ENCODE data around the gene CNNM3. TPM values are rescaled to one million over a fixed set of nuclear protein-coding genes. Genes with fewer than 3 reads are reported as not detected.

The CNNM3 gene
- total and polyA plus RNA-seq, 4 donors = 10.0 to 19.8 (median 16.1) TPM

GRCh38 chr2:96815326-96816126 is 542 bp upstream of the CNNM3 start (continued):
- TF ChIP-seq ATF3 (IDR thresholded peaks at IDR 0.05) (no peak), EGR1 (IDR thresholded peaks at IDR 0.05; ENCODE audit: low read depth in 2 of 2) (peak in 1 of 2 donors; percentile 18), FOXA1 (IDR thresholded peaks at IDR 0.05) (no peak), TAF1 (conservative IDR thresholded peaks at IDR 0.05) (no peak)
- TF ChIP-seq, protein P1, sequence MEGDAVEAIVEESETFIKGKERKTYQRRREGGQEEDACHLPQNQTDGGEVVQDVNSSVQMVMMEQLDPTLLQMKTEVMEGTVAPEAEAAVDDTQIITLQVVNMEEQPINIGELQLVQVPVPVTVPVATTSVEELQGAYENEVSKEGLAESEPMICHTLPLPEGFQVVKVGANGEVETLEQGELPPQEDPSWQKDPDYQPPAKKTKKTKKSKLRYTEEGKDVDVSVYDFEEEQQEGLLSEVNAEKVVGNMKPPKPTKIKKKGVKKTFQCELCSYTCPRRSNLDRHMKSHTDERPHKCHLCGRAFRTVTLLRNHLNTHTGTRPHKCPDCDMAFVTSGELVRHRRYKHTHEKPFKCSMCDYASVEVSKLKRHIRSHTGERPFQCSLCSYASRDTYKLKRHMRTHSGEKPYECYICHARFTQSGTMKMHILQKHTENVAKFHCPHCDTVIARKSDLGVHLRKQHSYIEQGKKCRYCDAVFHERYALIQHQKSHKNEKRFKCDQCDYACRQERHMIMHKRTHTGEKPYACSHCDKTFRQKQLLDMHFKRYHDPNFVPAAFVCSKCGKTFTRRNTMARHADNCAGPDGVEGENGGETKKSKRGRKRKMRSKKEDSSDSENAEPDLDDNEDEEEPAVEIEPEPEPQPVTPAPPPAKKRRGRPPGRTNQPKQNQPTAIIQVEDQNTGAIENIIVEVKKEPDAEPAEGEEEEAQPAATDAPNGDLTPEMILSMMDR (IDR thresholded peaks at IDR 0.05; ENCODE audit: low read depth, low read length, missing input control) = no peak

DNA sequence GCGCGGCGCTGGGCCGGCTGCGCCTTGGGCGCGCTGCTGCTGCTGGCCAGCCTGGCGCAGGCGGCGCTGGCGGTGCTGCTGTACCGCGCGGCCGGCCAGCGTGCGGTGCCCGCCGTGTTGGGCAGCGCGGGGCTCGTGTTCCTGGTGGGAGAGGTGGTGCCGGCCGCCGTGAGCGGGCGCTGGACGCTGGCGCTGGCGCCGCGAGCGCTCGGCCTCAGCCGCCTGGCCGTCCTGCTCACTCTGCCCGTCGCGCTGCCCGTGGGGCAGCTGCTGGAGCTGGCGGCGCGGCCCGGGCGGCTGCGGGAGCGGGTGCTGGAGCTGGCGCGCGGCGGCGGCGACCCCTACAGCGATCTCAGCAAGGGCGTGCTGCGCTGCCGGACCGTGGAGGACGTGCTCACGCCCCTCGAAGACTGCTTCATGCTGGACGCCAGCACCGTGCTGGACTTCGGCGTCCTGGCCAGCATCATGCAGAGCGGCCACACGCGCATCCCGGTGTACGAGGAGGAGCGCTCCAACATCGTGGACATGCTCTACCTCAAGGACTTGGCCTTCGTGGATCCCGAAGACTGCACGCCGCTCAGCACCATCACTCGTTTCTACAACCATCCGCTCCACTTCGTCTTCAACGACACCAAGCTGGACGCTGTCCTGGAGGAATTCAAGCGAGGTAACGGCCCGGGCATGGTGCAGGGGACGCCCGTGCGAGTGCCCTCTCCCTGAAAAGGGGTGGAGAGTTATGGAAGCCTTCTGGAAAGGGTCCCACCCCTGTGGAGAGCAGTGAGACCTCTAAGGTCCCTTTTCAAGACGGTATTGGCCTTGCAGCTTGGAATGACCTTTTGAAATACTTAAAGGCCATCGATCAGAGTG is 1.0 kb downstream of the CNNM3 start:
- H3K27ac ChIP-seq (ENCODE audit: low read depth in 1 of 2, low read length in 2 of 2) = peak overlapping the region in 1 of 2 donors; percentile 11
- TF ChIP-seq NR2F2 (IDR thresholded peaks at IDR 0.05) = no peak
- TF ChIP-seq EGR1 (IDR thresholded peaks at IDR 0.05; ENCODE audit: low read depth in 2 of 2) = no peak
- no peak for TF ChIP-seq FOXA2 (IDR thresholded peaks at IDR 0.05)
- TF ChIP-seq REST (IDR thresholded peaks at IDR 0.05) = no peak
- TF ChIP-seq MAX (IDR thresholded peaks at IDR 0.05) = no peak
- TF ChIP-seq HNF4G (IDR thresholded peaks at IDR 0.05) = no peak
- no peak for TF ChIP-seq YY1 (IDR thresholded peaks at IDR 0.05)
- TF ChIP-seq RXRA (IDR thresholded peaks at IDR 0.05) = no peak
- TF ChIP-seq SP1 (IDR thresholded peaks at IDR 0.05) = no peak
- no peak for TF ChIP-seq ZBTB33 (IDR thresholded peaks at IDR 0.05)
- no peak for DNase-seq (ENCODE audit: low spot score)
- no peaks in the 10 kb centered on the region for H3K36me3 ChIP-seq (ENCODE audit: control insufficient read depth in 4 of 4, insufficient read depth in 3 of 4, low read depth in 1 of 4, low read length in 3 of 4)
- no peaks in the 10 kb centered on the region for H3K9me3 ChIP-seq (ENCODE audit: control insufficient read depth in 4 of 4, low read length in 3 of 4)
- 1% methylated on average over 89 of the region's 89 CpGs for WGBS
- H3K4me3 ChIP-seq (ENCODE audit: low read depth in 1 of 3, low read length in 3 of 3) = peak overlapping the region; percentile 30 to 85 (median 83)
- peaks cover 22 to 58% (median 53%) of the 10 kb centered on the region in 4 donors for H3K4me1 ChIP-seq (ENCODE audit: control insufficient read depth in 4 of 4, insufficient read depth in 4 of 4, low read length in 3 of 4)
- H3K9ac ChIP-seq (ENCODE audit: low read depth in 1 of 2, low read length in 2 of 2) = peak overlapping the region in 1 of 2 donors; percentile 51
- no peaks in the 10 kb centered on the region for H3K27me3 ChIP-seq (ENCODE audit: control insufficient read depth in 4 of 4, insufficient read depth in 4 of 4, low read length in 3 of 4)

Data from liver (tissue), 9 donors.